CD14-positive monocyte (primary cell): ENCODE data around the gene TCP11L1. TPM values are rescaled to one million over a fixed set of nuclear protein-coding genes. Genes with fewer than 3 reads are reported as not detected.

Experiments used
- DNase-seq, 3 donors: peaks; one replicate each; pipeline ENCODE4 v3.0.0-alpha.2; 2011 to 2022
- H2AFZ ChIP-seq: 2 replicates; pipeline ENCODE4 v1.6.0; 2012; ENCODE audit warnings: mild to moderate bottlenecking, low read depth, low read length, inconsistent platforms; ENCODE audit not compliant: insufficient read depth, poor library complexity, severe bottlenecking
- H3K27ac ChIP-seq, 2 donors: 1 replicate in 1 of 2; 2 replicates in 1 of 2; pipeline ENCODE4 v1.5.1; 2012 to 2013; ENCODE audit warnings: low read length in 2 of 2, control low read depth in 1 of 2, inconsistent platforms in 1 of 2, low read depth in 1 of 2, mild to moderate bottlenecking in 1 of 2
- H3K27me3 ChIP-seq, 2 donors: one replicate each; pipeline versions ENCODE4 v1.6.0 to v1.6.1; 2011 to 2013; ENCODE audit warnings: low read length in 2 of 2; ENCODE audit not compliant: control insufficient read depth in 2 of 2, insufficient read depth in 2 of 2
- H3K36me3 ChIP-seq, 2 donors: replicated peaks in 1 of 2; 1 replicate in 1 of 2; 2 replicates in 1 of 2; pipeline versions ENCODE4 v1.5.1 to v1.6.1; 2012 to 2013; ENCODE audit warnings: low read length in 2 of 2, control low read depth in 1 of 2, inconsistent platforms in 1 of 2, mild to moderate bottlenecking in 1 of 2; ENCODE audit not compliant: insufficient read depth in 2 of 2, control insufficient read depth in 1 of 2
- H3K4me1 ChIP-seq, 2 donors: 1 replicate in 1 of 2; 2 replicates in 1 of 2; pipeline versions ENCODE4 v1.5.1 to v1.6.1; 2012 to 2013; ENCODE audit warnings: low read length in 2 of 2, control low read depth in 1 of 2, inconsistent platforms in 1 of 2, mild to moderate bottlenecking in 1 of 2, moderate library complexity in 1 of 2; ENCODE audit not compliant: insufficient read depth in 2 of 2, control insufficient read depth in 1 of 2
- H3K4me2 ChIP-seq: replicated peaks from 2 replicates; pipeline ENCODE3; 2012; ENCODE audit warnings: low read length, moderate library complexity, mild to moderate bottlenecking; ENCODE audit not compliant: poor library complexity, severe bottlenecking; ENCODE audit errors: extremely low read depth
- H3K4me3 ChIP-seq, 3 experiments: fragments of 200-600 bp in 1 of 3; sonication (generic) in 1 of 3; replicated peaks in 1 of 3; 1 replicate in 2 of 3; 2 replicates in 1 of 3; pipeline ENCODE4 v1.5.1; 2011 to 2013; ENCODE audit warnings: low read length in 3 of 3, mild to moderate bottlenecking in 3 of 3, control low read depth in 2 of 3, low read depth in 2 of 3, inconsistent platforms in 1 of 3, moderate library complexity in 1 of 3
- H3K79me2 ChIP-seq: 2 replicates; pipeline ENCODE4 v1.6.0; 2012; ENCODE audit warnings: mild to moderate bottlenecking, control low read depth, inconsistent platforms, low read length, moderate library complexity; ENCODE audit not compliant: insufficient read depth
- H3K9ac ChIP-seq: 2 replicates; pipeline ENCODE4 v1.6.0; 2017; ENCODE audit warnings: low read length, mild to moderate bottlenecking; ENCODE audit not compliant: insufficient read depth, poor library complexity, severe bottlenecking
- H3K9me3 ChIP-seq, 2 donors: replicated peaks in 1 of 2; 1 replicate in 1 of 2; 2 replicates in 1 of 2; pipeline versions ENCODE4 v1.5.1 to v1.6.1; 2012 to 2013; ENCODE audit warnings: low read length in 2 of 2, control low read depth in 1 of 2; ENCODE audit not compliant: control insufficient read depth in 1 of 2, insufficient read depth in 1 of 2
- H4K20me1 ChIP-seq: 2 replicates; pipeline ENCODE4 v1.6.0; 2012; ENCODE audit warnings: mild to moderate bottlenecking, low read length, control low read depth, moderate library complexity; ENCODE audit not compliant: insufficient read depth
- H3K27ac Mint-ChIP-seq, 7 donors: one replicate each; pipeline ENCODE4 v1.8.0; 2020; ENCODE audit warnings: mild to moderate bottlenecking in 7 of 7, mixed read lengths in 7 of 7, moderate library complexity in 6 of 7, inconsistent platforms in 2 of 7
- H3K27me3 Mint-ChIP-seq, 3 donors: one replicate each; pipeline ENCODE4 v1.8.0; 2021 to 2022; ENCODE audit warnings: low read depth in 3 of 3, mild to moderate bottlenecking in 3 of 3, mixed read lengths in 3 of 3, moderate library complexity in 3 of 3, inconsistent platforms in 1 of 3
- H3K36me3 Mint-ChIP-seq, 2 donors: one replicate each; pipeline ENCODE4 v1.8.0; 2020; ENCODE audit warnings: mixed read lengths in 2 of 2, inconsistent platforms in 1 of 2, mild to moderate bottlenecking in 1 of 2
- H3K4me1 Mint-ChIP-seq: one replicate; pipeline ENCODE4 v1.8.0; 2020; ENCODE audit warnings: mild to moderate bottlenecking, mixed read lengths
- H3K4me3 Mint-ChIP-seq, 2 donors: one replicate each; pipeline ENCODE4 v1.8.0; 2020; ENCODE audit warnings: mild to moderate bottlenecking in 2 of 2, mixed read lengths in 2 of 2, moderate library complexity in 1 of 2
- H3K9me3 Mint-ChIP-seq, 7 donors: one replicate each; pipeline ENCODE4 v1.8.0; 2020 to 2022; ENCODE audit warnings: mixed read lengths in 7 of 7, mild to moderate bottlenecking in 6 of 7, moderate library complexity in 6 of 7, inconsistent platforms in 2 of 7
- WGBS: methylation state at CpG from one replicate; pipeline ENCODE4 v1.1.5; 2013; ENCODE audit warnings: missing lambda C conversion rate; ENCODE audit not compliant: insufficient coverage; 5-methylcytosine and 5-hydroxymethylcytosine counted together
- intact Hi-C, 2 donors: fragments of 100-400 bp; cut with micrococcal nuclease; formaldehyde crosslinking; loops; one replicate each; pipeline versions ENCODE4 v1.15.0 to v1.15.1; 2023
- polyA plus RNA-seq, 3 donors: library from polyadenylated mRNA; depleted of rRNA in 1 of 3; unstranded in 2 of 3; stranded (reverse) in 1 of 3; fragments of 300-500 nt in 2 of 3; fragments of >200 nt in 1 of 3; fragmentation: Illumina TruSeq in 2 of 3; gene quantifications; 1 replicate in 2 of 3; 2 replicates in 1 of 3; pipeline ENCODE4 v1.2.3, GENCODE V29; 2012 to 2021
- TF ChIP-seq, protein P1 (sequence below): fragments of 200-600 bp; IDR thresholded peaks from one replicate; pipeline ENCODE4 v1.8.0; 2022; ENCODE audit warnings: antibody characterized with exemption, mild to moderate bottlenecking

The TCP11L1 gene
- polyA plus RNA-seq, 3 donors: 5.1 to 11.2 (median 7.0) TPM

GRCh38 chr11:33021937-33022336 lies 17.4 kb upstream of the TCP11L1 start:
- Histone ChIP-seq H3K79me2 (no peaks in the 10 kb centered on the region), H3K9me3 (no peaks in the 10 kb centered on the region), H3K4me1 (peaks cover under 1 to 9% of the 10 kb centered on the region in 2 donors), H2AFZ (no peak overlapping the region), H3K36me3 (no peaks in the 10 kb centered on the region), H3K4me2 (no peak overlapping the region), H3K4me3 (no peak overlapping the region), H4K20me1 (no peaks in the 10 kb centered on the region), H3K27me3 (peaks cover 0 to 5% of the 10 kb centered on the region in 2 donors), H3K9ac (no peak overlapping the region), H3K27ac (no peak overlapping the region)
- DNase-seq: no peak
- Mint-ChIP-seq H3K4me1 (peaks cover 8% of the 10 kb centered on the region), H3K4me3 (no peak overlapping the region), H3K27me3 (peaks cover 0 to 3% (median 2%) of the 10 kb centered on the region in 3 donors), H3K9me3 (no peaks in the 10 kb centered on the region), H3K27ac (no peak overlapping the region), H3K36me3 (peaks cover 0 to 7% of the 10 kb centered on the region in 2 donors)
- WGBS: no CpG with 5 or more reads among the region's 1 CpG
- intact Hi-C loops: no loop called here
- TF ChIP-seq, protein P1, sequence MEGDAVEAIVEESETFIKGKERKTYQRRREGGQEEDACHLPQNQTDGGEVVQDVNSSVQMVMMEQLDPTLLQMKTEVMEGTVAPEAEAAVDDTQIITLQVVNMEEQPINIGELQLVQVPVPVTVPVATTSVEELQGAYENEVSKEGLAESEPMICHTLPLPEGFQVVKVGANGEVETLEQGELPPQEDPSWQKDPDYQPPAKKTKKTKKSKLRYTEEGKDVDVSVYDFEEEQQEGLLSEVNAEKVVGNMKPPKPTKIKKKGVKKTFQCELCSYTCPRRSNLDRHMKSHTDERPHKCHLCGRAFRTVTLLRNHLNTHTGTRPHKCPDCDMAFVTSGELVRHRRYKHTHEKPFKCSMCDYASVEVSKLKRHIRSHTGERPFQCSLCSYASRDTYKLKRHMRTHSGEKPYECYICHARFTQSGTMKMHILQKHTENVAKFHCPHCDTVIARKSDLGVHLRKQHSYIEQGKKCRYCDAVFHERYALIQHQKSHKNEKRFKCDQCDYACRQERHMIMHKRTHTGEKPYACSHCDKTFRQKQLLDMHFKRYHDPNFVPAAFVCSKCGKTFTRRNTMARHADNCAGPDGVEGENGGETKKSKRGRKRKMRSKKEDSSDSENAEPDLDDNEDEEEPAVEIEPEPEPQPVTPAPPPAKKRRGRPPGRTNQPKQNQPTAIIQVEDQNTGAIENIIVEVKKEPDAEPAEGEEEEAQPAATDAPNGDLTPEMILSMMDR: no peak

GRCh38 chr11:33025339-33025722 lies 14.0 kb upstream of the TCP11L1 start:
- Histone ChIP-seq H3K36me3 (no peaks in the 10 kb centered on the region), H3K4me2 (no peak overlapping the region), H3K4me3 (no peak overlapping the region), H3K4me1 (no peaks in the 10 kb centered on the region), H2AFZ (no peak overlapping the region), H3K79me2 (no peaks in the 10 kb centered on the region), H3K27me3 (no peaks in the 10 kb centered on the region), H4K20me1 (no peaks in the 10 kb centered on the region), H3K27ac (no peak overlapping the region), H3K9ac (no peak overlapping the region), H3K9me3 (no peaks in the 10 kb centered on the region)
- no CpG with 5 or more reads among the region's 3 CpGs for WGBS
- no peak overlapping the region for H3K27ac Mint-ChIP-seq
- no peak overlapping the region for H3K4me3 Mint-ChIP-seq
- TF ChIP-seq, protein P1: no peak
- H3K27me3 Mint-ChIP-seq: peaks cover 0 to 3% (median 1%) of the 10 kb centered on the region in 3 donors
- DNase-seq: no peak
- H3K4me1 Mint-ChIP-seq: peaks cover 2% of the 10 kb centered on the region
- H3K9me3 Mint-ChIP-seq: no peaks in the 10 kb centered on the region
- H3K36me3 Mint-ChIP-seq: peaks cover 0 to 7% of the 10 kb centered on the region in 2 donors
- intact Hi-C loops: no loop called here
